PC-9 (cell line): Measurements from ENCODE around the gene ISG20. TPM values are rescaled to one million over a fixed set of nuclear protein-coding genes. Genes with fewer than 3 reads are reported as not detected.

ENCODE experiments used
- BruUV-seq: library from RNA; stranded (reverse); fragments of 400-500 nt; replicated peaks from 2 replicates; lab custom pipeline; 2021; lab: Mats Ljungman, UMichigan
- CTCF ChIA-PET: fragments of 300-600 bp; sonication (Branson Sonifier 250); formaldehyde crosslinking; loops from one replicate; lab custom pipeline; 2022; ENCODE audit warnings: antibody characterized with exemption; lab: Charles Lee
- POLR2A ChIA-PET: fragments of 300-600 bp; sonication (Branson Sonifier 250); formaldehyde crosslinking; loops from one replicate; lab custom pipeline; 2022; ENCODE audit warnings: antibody characterized with exemption; ENCODE audit not compliant: unreplicated experiment; lab: Charles Lee
- DNase-seq, 2 experiments: peaks; one replicate each; pipeline versions ENCODE4 v3.0.0 to v3.0.0-alpha.2; 2015 to 2022; ENCODE audit warnings: mixed read lengths in 1 of 2
- H2AFZ ChIP-seq: fragments of 200-600 bp; sonication (generic); 2 replicates; pipeline ENCODE4 v1.8.1; 2017; ENCODE audit warnings: antibody characterized with exemption
- H3F3A ChIP-seq: fragments of 200-600 bp; sonication (generic); 2 replicates; pipeline ENCODE4 v1.8.1; 2017; ENCODE audit warnings: antibody characterized with exemption, mild to moderate bottlenecking, low read depth; ENCODE audit not compliant: insufficient read depth
- H3K27ac ChIP-seq: fragments of 200-600 bp; sonication (generic); 2 replicates; pipeline ENCODE4 v1.6.1; 2016; ENCODE audit warnings: mixed run types
- H3K27me3 ChIP-seq: fragments of 200-600 bp; sonication (generic); 2 replicates; pipeline ENCODE4 v1.6.1; 2016; ENCODE audit warnings: low read depth, mixed run types; ENCODE audit not compliant: insufficient read depth
- H3K36me3 ChIP-seq: fragments of 200-600 bp; sonication (generic); 2 replicates; pipeline ENCODE4 v1.6.1; 2016; ENCODE audit warnings: low read depth, mixed run types
- H3K4me1 ChIP-seq: fragments of 200-600 bp; sonication (generic); replicated peaks from 2 replicates; pipeline ENCODE4 v1.6.1; 2016; ENCODE audit warnings: mixed run types; ENCODE audit not compliant: insufficient read depth
- H3K4me2 ChIP-seq: fragments of 200-600 bp; sonication (generic); 2 replicates; pipeline ENCODE4 v1.6.1; 2017; ENCODE audit warnings: mixed run types
- H3K4me3 ChIP-seq: fragments of 200-600 bp; sonication (generic); 2 replicates; pipeline ENCODE4 v1.6.1; 2016; ENCODE audit warnings: mixed run types
- H3K79me2 ChIP-seq: fragments of 200-600 bp; sonication (generic); 2 replicates; pipeline ENCODE4 v1.6.1; 2017; ENCODE audit warnings: low read depth, mixed run types
- H3K9me2 ChIP-seq: fragments of 200-600 bp; sonication (generic); 2 replicates; pipeline ENCODE4 v1.8.1; 2017; ENCODE audit warnings: mild to moderate bottlenecking; ENCODE audit not compliant: insufficient read depth
- H3K9me3 ChIP-seq: fragments of 200-600 bp; sonication (generic); 2 replicates; pipeline ENCODE4 v1.8.1; 2016; ENCODE audit warnings: low read depth; ENCODE audit not compliant: insufficient read depth
- H4K20me1 ChIP-seq: fragments of 200-600 bp; sonication (generic); 2 replicates; pipeline ENCODE4 v1.8.1; 2017; ENCODE audit not compliant: insufficient read depth
- CTCF ChIP-seq: fragments of 200-600 bp; sonication (generic); conservative IDR thresholded peaks from 2 replicates; pipeline ENCODE4 v1.6.1; 2017; ENCODE audit warnings: mixed run types, antibody characterized with exemption, mild to moderate bottlenecking, moderate library complexity
- EZH2 ChIP-seq: fragments of 200-600 bp; sonication (generic); IDR thresholded peaks from 2 replicates; pipeline ENCODE4 v1.8.0; 2017; ENCODE audit warnings: antibody characterized with exemption, low read depth
- intact Hi-C: fragments of 100-400 bp; cut with micrococcal nuclease; formaldehyde crosslinking; loops from one replicate; pipeline ENCODE4 v1.10.0; 2022; ENCODE audit not compliant: unreplicated experiment
- total RNA-seq: library from RNA; stranded (reverse); gene quantifications from 2 replicates; pipeline ENCODE4 v1.2.3, GENCODE V29; 2021

Gene ISG20
- total RNA-seq, 1 experiment from 2014 or later = 2.5 TPM

GRCh38 chr15:88636654-88637053, 2.2 kb upstream of the ISG20 start:
- DNase-seq = no peak
- 0 out of 2 replicates have a peak overlapping the region, but pooled peaks have one; percentile 46 for H2AFZ ChIP-seq
- H4K20me1 ChIP-seq = no peaks in the 10 kb centered on the region
- H3K9me3 ChIP-seq = no peaks in the 10 kb centered on the region
- TF ChIP-seq EZH2 (no peak), CTCF (no peak)
- no peaks in the 10 kb centered on the region for H3K36me3 ChIP-seq
- peaks cover 29% of the 10 kb centered on the region for H3K4me1 ChIP-seq
- ChIA-PET POLR2A (no interaction called here), CTCF (no interaction called here)
- H3K4me3 ChIP-seq = 0 out of 2 replicates have a peak overlapping the region, but pooled peaks have one; percentile 6
- intact Hi-C loops = no loop called here
- no TSS peak for BruUV-seq
- no peaks in the 10 kb centered on the region for H3K9me2 ChIP-seq
- peak overlapping the region; percentile 62 for H3K4me2 ChIP-seq
- H3K27me3 ChIP-seq = no peaks in the 10 kb centered on the region
- H3F3A ChIP-seq = peaks cover 17% of the 10 kb centered on the region
- no peaks in the 10 kb centered on the region for H3K79me2 ChIP-seq
- H3K27ac ChIP-seq = peak overlapping the region; percentile 30; the same call in 1 of the 2 replicates

GRCh38 chr15:88637436-88637835, 1.4 kb upstream of the ISG20 start:
- Histone ChIP-seq H3K9me3 (no peaks in the 10 kb centered on the region), H3K79me2 (no peaks in the 10 kb centered on the region), H2AFZ (no peak overlapping the region), H3K27me3 (no peaks in the 10 kb centered on the region), H3K4me3 (no peak overlapping the region), H3K27ac (0 out of 2 replicates have a peak overlapping the region, but pooled peaks have one; percentile 79), H3K36me3 (no peaks in the 10 kb centered on the region), H3K4me2 (no peak overlapping the region), H4K20me1 (no peaks in the 10 kb centered on the region), H3F3A (peaks cover 17% of the 10 kb centered on the region), H3K9me2 (no peaks in the 10 kb centered on the region), H3K4me1 (peaks cover 29% of the 10 kb centered on the region)
- no TSS peak for BruUV-seq
- ChIA-PET POLR2A (no interaction called here), CTCF (no interaction called here)
- DNase-seq = no peak
- no peak for TF ChIP-seq EZH2
- TF ChIP-seq CTCF = no peak
- intact Hi-C loops = no loop called here

- Histone ChIP-seq H3K4me1 (peaks cover 29% of the 10 kb centered on the region), H3K36me3 (no peaks in the 10 kb centered on the region), H3K4me3 (peak overlapping the region; percentile 33; the same call in 1 of the 2 replicates), H3K9me3 (no peaks in the 10 kb centered on the region), H3K9me2 (no peaks in the 10 kb centered on the region), H4K20me1 (no peaks in the 10 kb centered on the region), H3K27ac (peak overlapping the region; percentile 79), H3F3A (peaks cover 17% of the 10 kb centered on the region), H3K27me3 (no peaks in the 10 kb centered on the region), H2AFZ (no peak overlapping the region), H3K79me2 (no peaks in the 10 kb centered on the region), H3K4me2 (peak overlapping the region; percentile 69)
- TSS peak; percentile 92 for BruUV-seq
- DNase-seq = no peak
- ChIA-PET CTCF (interaction anchor here (0.6 to 1.4 kb wide), 3 partner anchors 16 to 241 kb away, joined by 3 to 7 read pairs (median 6); partner anchors contain the start of gene AEN), POLR2A (interaction anchor here (0.6 to 0.9 kb wide), 2 partner anchors 17 to 171 kb away, joined by 3 to 7 read pairs; partner anchors contain the start of genes AEN, MRPL46 and MRPS11)
- intact Hi-C loops = loop anchor here (1.0 kb wide), 2 partner anchors 16 to 63 kb away; no protein-coding TSS in a partner anchor
- TF ChIP-seq CTCF = no peak
- TF ChIP-seq EZH2 = no peak
These were observed 783 bp upstream of the ISG20 start for GRCh38 chr15:88637841-88638625.
